Central memory CD8-positive, alpha-beta T cell (primary cell): Measurements from ENCODE around the gene HIPK2.
A peak's percentile ranks its signal among the peaks of the same experiment; 100 is the strongest.

ENCODE experiments used
- ATAC-seq: fragments of 150-1000 bp; cut with Tn5 transposase; replicated peaks from 2 replicates; pipeline ENCODE4 v1.10.0; 2022; ENCODE audit warnings: mild to moderate bottlenecking, moderate FRiP score, moderate number of reproducible peaks; ENCODE audit not compliant: poor library complexity, severe bottlenecking; ENCODE audit errors: extremely low read depth
- DNase-seq, 2 donors: peaks; one replicate each; pipeline ENCODE4 v3.0.0; 2021; ENCODE audit warnings: low spot score in 2 of 2
- H3K27ac Mint-ChIP-seq: one replicate; pipeline ENCODE4 v1.8.0; 2022; ENCODE audit warnings: low read depth, mild to moderate bottlenecking, moderate library complexity, mixed read lengths
- H3K27me3 Mint-ChIP-seq: one replicate; pipeline ENCODE4 v1.8.0; 2022; ENCODE audit warnings: mixed read lengths
- H3K36me3 Mint-ChIP-seq: one replicate; pipeline ENCODE4 v1.8.0; 2022; ENCODE audit warnings: mild to moderate bottlenecking, moderate library complexity, mixed read lengths; ENCODE audit not compliant: insufficient read depth
- H3K4me1 Mint-ChIP-seq: one replicate; pipeline ENCODE4 v1.8.0; 2022; ENCODE audit warnings: mixed read lengths
- H3K4me3 Mint-ChIP-seq: one replicate; pipeline ENCODE4 v1.8.0; 2022; ENCODE audit warnings: mild to moderate bottlenecking, moderate library complexity, mixed read lengths
- H3K9me3 Mint-ChIP-seq: one replicate; pipeline ENCODE4 v1.8.0; 2022; ENCODE audit warnings: mixed read lengths

The HIPK2 gene

DNA sequence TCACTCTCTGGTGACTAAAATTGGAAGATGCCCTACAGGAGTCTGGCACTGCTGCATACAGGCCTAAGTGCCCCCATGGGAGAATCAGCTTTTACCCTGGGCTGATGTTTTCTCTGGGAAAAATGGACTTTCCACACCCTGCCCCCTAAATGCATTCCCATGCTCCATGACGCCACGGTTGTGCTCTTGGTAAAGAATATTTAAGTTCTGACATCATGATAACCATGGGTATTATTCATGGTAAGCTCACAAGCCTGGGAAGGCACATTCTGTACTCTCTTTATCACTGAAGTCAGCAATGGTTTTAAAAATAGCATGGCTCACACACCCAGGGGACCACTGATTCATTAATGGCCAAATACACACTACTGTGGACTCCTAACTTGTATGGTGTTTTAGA lies 43.4 kb downstream of the HIPK2 start:
- Mint-ChIP-seq H3K4me3 (no peak overlapping the region), H3K27me3 (no peaks in the 10 kb centered on the region), H3K36me3 (peaks cover 5% of the 10 kb centered on the region), H3K27ac (no peak overlapping the region), H3K4me1 (peaks cover 26% of the 10 kb centered on the region), H3K9me3 (no peaks in the 10 kb centered on the region)
- DNase-seq (no peak), ATAC-seq (no peak)

DNA sequence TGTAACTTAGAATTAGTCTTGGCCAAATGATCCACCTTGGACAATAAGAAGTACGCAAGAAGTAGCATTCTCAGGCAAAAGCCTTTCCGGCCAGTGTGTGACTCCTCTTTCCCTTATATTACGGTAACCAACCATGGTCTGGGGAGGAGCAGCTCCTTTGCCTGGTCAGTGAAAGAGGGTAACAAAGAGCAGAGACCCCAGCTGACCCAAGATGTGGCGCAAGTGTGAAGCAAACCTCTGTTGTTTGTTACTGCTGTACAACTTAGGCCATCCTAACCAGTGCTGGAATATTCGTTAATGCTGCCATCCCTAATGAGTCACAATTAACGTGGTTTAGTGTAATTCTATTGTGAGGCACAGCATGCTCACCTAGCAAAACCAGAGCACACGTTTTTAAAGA lies 44.0 kb downstream of the HIPK2 start:
- Mint-ChIP-seq H3K9me3 (no peaks in the 10 kb centered on the region), H3K27ac (no peak overlapping the region), H3K36me3 (peaks cover 3% of the 10 kb centered on the region), H3K4me1 (peaks cover 26% of the 10 kb centered on the region), H3K27me3 (no peaks in the 10 kb centered on the region), H3K4me3 (no peak overlapping the region)
- DNase-seq (no peak), ATAC-seq (no peak)

DNA sequence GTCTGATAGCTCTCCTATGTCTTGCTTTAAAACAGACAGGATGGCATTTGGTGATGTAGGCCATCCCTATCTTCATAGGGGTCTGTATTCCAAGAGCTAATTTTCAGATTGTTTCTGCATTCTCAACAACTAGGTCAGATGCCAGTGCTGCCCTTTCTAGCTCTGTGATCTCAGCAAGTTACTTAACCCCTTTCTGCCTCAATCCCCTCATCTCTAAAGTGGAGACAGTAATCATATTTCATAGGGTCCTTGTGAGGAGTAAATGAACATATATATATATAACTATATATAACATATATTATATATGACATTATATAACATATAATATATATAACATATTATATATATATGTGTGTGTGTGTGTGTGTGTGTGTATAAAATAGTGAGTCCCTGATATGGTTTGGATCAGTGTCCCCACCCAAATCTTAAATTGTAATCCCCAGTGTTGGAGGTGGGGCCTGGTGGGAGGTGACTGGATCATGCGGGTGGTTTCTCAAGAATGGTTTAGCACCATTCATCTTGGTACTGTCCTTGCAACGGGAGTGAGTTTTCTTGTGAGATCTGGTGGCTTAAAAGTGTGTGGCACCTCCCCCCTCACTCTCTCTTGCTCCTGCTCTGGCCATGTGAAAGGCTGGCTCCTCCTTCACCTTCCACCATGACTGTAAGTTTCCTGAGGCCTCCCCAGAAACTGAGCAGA lies 45.2 kb downstream of the HIPK2 start:
- no peaks in the 10 kb centered on the region for H3K9me3 Mint-ChIP-seq
- H3K4me3 Mint-ChIP-seq: no peak overlapping the region
- peaks cover 2% of the 10 kb centered on the region for H3K36me3 Mint-ChIP-seq
- peaks cover 24% of the 10 kb centered on the region for H3K4me1 Mint-ChIP-seq
- H3K27ac Mint-ChIP-seq: no peak overlapping the region
- no peak for ATAC-seq
- H3K27me3 Mint-ChIP-seq: no peaks in the 10 kb centered on the region
- DNase-seq: no peak

DNA sequence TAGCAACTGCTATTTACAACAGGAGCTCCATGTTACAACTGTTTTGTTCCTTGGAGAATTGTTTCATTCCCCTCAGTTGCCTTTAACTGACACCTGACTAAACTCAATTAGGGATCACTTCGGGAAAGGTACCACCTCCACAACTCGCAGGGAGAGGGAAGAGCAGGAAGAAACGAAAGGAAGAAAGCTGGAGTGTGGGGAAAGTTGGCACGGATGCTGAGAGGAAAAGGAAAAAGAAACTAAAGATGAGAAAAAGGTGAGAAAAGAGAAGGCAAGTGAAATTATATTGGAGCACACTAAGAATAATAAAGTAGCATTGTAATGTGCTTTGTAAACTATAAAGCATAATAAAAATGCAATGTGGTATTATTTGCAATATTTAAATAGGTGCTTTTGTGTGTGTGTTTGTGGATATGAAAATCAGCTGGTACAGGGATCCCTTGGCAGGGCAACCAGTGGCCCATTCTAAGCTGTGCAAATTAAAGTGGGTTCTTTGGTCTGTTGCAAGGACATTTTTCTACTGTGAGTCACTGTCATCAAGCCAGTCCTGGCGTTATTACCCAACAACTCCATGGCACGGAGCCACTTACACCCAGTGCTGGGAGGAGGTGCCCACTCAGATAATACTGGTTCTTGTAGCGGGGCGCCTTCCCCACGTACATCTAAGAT lies 45.9 kb downstream of the HIPK2 start:
- peak overlapping the region; percentile 64 for H3K27ac Mint-ChIP-seq

DNA sequence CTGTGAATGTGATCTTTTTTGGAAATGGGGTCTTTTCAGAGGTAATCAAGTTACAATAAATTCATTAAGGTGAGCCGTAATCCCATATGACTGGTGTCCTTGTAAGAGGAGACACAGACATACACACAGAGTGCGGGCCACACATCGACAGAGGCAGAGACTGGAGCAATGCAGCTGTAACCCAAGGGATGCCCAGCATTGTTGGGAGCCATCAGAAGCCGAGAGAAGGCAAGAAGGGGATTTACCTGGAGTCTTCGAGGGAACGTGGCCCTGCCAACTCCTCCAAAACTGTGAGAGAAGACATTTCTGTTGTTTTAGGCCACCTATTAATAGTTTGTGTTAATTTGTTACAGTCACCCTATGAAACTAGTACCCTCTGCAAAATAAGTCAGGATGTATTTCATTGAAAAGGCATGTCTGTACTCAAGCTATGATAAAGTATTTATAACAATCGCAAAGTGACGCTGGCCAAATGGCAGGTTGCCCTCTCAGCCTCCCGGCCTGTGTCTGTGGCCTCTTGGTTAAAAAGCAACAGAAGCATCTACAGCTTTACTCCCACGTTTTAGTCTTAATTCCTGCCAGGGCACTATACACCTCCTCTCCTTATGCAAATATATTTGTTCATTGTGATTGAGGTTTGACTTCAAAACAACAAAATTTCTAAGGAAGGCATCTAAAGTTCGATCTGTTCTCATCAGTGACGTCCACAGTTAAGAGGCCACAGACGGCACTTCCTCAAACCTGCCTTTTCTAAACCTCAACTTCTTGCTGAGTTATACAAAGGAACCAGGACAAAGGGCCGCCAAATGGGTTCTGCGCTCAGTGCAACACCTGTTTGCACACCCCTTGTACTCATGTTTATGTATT lies 46.8 kb downstream of the HIPK2 start:
- Mint-ChIP-seq H3K4me1 (peaks cover 24% of the 10 kb centered on the region), H3K27ac (peak overlapping the region; percentile 64), H3K4me3 (no peak overlapping the region), H3K9me3 (no peaks in the 10 kb centered on the region), H3K27me3 (no peaks in the 10 kb centered on the region), H3K36me3 (no peaks in the 10 kb centered on the region)
- no peak for DNase-seq
- peak; percentile 60 for ATAC-seq

More for the DNA sequence above, 45.9 kb downstream of the HIPK2 start:
- Mint-ChIP-seq H3K36me3 (peaks cover 2% of the 10 kb centered on the region), H3K9me3 (no peaks in the 10 kb centered on the region), H3K27me3 (no peaks in the 10 kb centered on the region), H3K4me1 (peaks cover 19% of the 10 kb centered on the region), H3K4me3 (no peak overlapping the region)
- ATAC-seq (no peak), DNase-seq (no peak)

DNA sequence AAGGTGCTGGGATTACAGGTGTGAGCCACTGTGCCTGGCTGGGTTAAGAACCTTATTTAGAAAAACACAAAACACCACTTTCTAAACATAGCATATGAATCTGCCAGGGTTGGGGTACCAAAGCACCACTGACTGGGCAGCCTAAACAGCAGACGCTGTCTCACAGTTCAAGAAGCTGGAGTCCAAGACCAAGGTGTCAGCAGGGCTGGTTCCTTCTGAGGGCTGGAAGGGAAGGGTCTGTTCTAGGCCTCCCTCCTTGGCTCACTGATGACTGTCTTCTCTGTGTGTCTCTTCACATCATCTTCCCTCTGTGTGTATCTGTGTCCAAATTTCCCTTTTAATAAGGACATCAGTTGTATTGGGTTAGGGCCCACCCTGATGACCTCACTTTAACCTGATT lies 49.6 kb downstream of the HIPK2 start:
- no peak overlapping the region for H3K27ac Mint-ChIP-seq

DNA sequence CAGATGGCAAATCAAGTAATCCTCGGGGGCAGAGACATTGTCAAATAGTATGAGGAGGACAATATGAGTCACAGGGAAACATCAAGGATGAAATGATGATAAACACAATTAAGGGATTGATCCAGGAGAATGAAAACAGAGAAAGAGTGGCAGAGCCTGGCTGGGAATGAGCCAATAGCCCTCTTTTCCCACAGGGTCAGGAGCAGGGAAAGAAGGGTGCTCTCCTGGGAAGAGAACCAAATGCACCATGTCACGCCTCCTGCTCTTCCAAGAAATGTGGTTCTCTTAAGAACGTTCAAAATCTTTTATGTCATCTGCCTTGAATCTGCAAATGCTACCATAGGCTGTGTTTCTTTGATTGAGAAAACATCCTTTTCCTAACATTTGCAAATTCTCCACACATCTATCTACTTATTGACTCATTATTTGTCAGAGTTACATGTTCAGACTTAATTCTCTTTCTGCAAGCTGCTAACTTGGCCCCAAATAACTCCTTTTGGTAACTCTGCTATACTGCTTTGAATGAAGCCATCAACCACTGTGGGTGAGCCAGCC lies 50.6 kb downstream of the HIPK2 start:
- H3K4me3 Mint-ChIP-seq: no peak overlapping the region
- peaks cover 16% of the 10 kb centered on the region for H3K4me1 Mint-ChIP-seq
- no peaks in the 10 kb centered on the region for H3K27me3 Mint-ChIP-seq
- no peak for DNase-seq
- H3K9me3 Mint-ChIP-seq: no peaks in the 10 kb centered on the region
- H3K27ac Mint-ChIP-seq: no peak overlapping the region
- ATAC-seq: no peak
- no peaks in the 10 kb centered on the region for H3K36me3 Mint-ChIP-seq

More for the DNA sequence above, 49.6 kb downstream of the HIPK2 start:
- DNase-seq: no peak
- peaks cover 16% of the 10 kb centered on the region for H3K4me1 Mint-ChIP-seq
- H3K36me3 Mint-ChIP-seq: no peaks in the 10 kb centered on the region
- no peak for ATAC-seq
- no peak overlapping the region for H3K4me3 Mint-ChIP-seq
- H3K27me3 Mint-ChIP-seq: no peaks in the 10 kb centered on the region
- H3K9me3 Mint-ChIP-seq: no peaks in the 10 kb centered on the region

DNA sequence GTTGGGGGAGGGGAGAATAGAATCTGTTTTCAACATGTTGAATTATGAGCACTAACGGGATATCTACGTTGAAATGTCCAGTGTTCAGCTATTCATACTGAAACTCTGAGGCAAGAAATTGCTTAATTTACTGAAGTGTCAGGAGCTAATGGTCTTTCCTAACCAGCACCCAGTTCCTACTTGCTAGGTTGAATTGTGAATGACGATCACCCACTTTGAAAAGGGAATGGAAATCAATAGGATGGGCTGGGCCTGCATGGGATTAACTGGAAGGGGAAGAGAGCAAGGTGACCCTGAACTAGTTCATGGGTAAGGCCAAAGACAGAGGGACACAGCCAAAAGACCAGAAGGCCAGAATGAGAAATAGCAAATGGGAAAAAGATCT lies 51.3 kb downstream of the HIPK2 start:
- H3K4me3 Mint-ChIP-seq: no peak overlapping the region
- DNase-seq: no peak
- H3K36me3 Mint-ChIP-seq: peaks cover under 1% of the 10 kb centered on the region
- H3K27me3 Mint-ChIP-seq: no peaks in the 10 kb centered on the region
- no peak for ATAC-seq
- H3K4me1 Mint-ChIP-seq: peaks cover 11% of the 10 kb centered on the region
- peak overlapping the region; percentile 39 for H3K27ac Mint-ChIP-seq
- H3K9me3 Mint-ChIP-seq: no peaks in the 10 kb centered on the region

DNA sequence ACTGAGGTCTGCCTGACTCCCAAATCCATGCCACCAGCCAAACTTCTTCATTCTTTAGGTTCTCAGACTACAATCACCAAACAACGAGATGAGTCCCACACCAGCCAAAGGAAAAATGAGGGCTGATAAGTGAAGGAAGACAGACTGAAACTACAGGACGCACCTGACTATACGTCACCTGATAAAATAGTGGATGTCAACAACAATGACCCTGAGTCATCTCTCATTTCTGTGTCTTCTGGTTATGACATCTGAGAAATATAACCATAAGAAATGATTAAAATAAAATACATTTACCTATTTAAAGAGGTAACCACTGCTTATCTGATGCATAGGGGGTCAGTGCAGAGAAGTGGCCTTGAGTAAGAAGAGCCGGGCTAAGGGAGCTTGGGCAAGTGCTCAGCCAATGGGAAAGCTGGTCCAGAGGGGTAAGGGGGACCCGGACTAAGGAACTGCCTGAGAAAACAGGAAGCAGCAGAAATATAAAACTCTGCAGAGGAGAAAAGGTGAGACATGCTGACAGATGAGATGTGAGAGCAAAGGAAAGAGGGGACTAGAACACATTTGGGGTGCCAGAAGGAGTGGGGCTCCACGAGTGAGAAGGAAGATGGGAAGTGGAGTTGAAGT lies 51.8 kb downstream of the HIPK2 start:
- DNase-seq (no peak), ATAC-seq (no peak)
- Mint-ChIP-seq H3K9me3 (no peaks in the 10 kb centered on the region), H3K4me1 (peaks cover 10% of the 10 kb centered on the region), H3K36me3 (peaks cover 3% of the 10 kb centered on the region), H3K27ac (peak overlapping the region; percentile 39), H3K27me3 (no peaks in the 10 kb centered on the region), H3K4me3 (no peak overlapping the region)

DNA sequence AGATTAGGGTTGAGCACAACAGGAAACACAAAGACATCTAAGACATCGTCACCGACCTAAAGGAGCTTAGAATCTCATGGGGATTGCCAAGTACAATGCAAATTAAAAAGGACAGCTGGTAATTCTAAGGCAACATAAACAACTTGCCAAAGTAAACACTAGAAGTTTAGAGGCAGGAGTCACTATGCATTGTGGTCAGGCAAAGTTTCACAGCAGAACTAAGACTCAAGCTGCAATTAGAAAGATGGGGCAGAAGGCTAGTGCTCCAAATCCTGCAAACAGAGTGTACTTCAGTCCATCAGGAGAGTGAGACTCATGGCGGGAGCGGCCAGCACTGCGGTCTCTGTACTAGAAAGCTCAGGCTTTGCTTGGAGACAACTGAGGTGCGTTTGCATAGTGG lies 52.7 kb downstream of the HIPK2 start:
- no peak overlapping the region for H3K27ac Mint-ChIP-seq

DNA sequence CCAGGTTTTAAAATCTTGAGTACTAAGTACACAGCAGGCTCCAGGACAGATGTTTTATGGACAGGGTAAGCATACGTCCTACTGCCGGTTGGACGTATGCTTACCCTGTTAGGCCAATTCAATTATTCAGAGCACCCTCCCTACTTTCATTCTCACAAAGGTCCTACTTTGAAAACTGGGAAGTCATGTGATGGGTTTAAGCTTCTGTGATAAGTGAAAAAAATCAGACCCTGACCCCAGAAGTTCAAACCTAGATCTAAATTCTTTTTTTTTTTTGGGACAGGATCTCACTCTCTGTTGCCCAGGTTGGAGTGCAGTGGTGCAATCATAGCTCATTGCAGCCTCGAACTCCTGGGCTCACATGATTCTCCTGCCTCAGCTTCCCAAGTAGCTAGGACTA lies 55.2 kb downstream of the HIPK2 start:
- Mint-ChIP-seq H3K9me3 (no peaks in the 10 kb centered on the region), H3K27me3 (no peaks in the 10 kb centered on the region), H3K27ac (no peak overlapping the region), H3K4me3 (no peak overlapping the region), H3K36me3 (peaks cover 3% of the 10 kb centered on the region), H3K4me1 (peaks cover 10% of the 10 kb centered on the region)
- DNase-seq (no peak), ATAC-seq (no peak)

More for the DNA sequence above, 52.7 kb downstream of the HIPK2 start:
- peaks cover 3% of the 10 kb centered on the region for H3K36me3 Mint-ChIP-seq
- peaks cover 10% of the 10 kb centered on the region for H3K4me1 Mint-ChIP-seq
- H3K27me3 Mint-ChIP-seq: no peaks in the 10 kb centered on the region
- no peaks in the 10 kb centered on the region for H3K9me3 Mint-ChIP-seq
- DNase-seq (no peak), ATAC-seq (no peak)
- no peak overlapping the region for H3K4me3 Mint-ChIP-seq

DNA sequence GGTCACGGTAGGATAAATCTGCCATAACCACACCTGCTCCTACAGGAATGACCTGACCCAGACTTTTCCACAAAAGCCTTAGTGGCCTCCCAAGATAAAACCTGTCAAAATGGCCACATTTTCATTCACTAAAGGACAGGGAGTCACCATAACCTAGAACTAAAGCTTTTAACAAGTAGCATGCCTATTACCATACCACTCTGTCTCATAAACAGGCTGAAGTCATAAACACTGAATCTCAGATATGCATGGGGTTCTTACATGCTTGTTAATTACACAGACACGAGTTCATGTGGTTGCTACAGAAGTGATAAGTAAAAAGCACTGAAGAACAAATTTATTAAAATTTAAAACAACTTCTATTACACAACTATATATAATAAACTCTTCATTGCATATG lies 56.0 kb downstream of the HIPK2 start:
- Mint-ChIP-seq H3K27me3 (no peaks in the 10 kb centered on the region), H3K9me3 (no peaks in the 10 kb centered on the region), H3K36me3 (peaks cover 5% of the 10 kb centered on the region), H3K27ac (no peak overlapping the region), H3K4me3 (no peak overlapping the region), H3K4me1 (peaks cover 9% of the 10 kb centered on the region)
- no peak for ATAC-seq
- no peak for DNase-seq
